Measurements from ENCODE around the gene EMILIN3.

GRCh38 chr20:41362748-41363140 lies 3.9 kb downstream of the EMILIN3 start:
- TF ChIP-seq CTCF (IDR thresholded peaks at IDR 0.05 in 8 of 11, conservative IDR thresholded peaks at IDR 0.05 in 3 of 11): no peak
- no peak for TF ChIP-seq POLR2AphosphoS5 (IDR thresholded peaks at IDR 0.05)
